Kidney epithelial cell (primary cell): Measurements from ENCODE around the gene ARHGAP4. TPM values are rescaled to one million over a fixed set of nuclear protein-coding genes. Genes with fewer than 3 reads are reported as not detected.

Experiments used
- DNase-seq: peaks from one replicate; pipeline ENCODE4 v3.0.0-alpha.2; 2010; ENCODE audit warnings: low read depth
- H3K27me3 ChIP-seq: 2 replicates; pipeline ENCODE4 v1.6.0; 2011; ENCODE audit warnings: low read length; ENCODE audit not compliant: control insufficient read depth, insufficient read depth
- H3K36me3 ChIP-seq: 2 replicates; pipeline ENCODE4 v1.5.1; 2011; ENCODE audit warnings: low read length; ENCODE audit not compliant: control insufficient read depth, insufficient read depth
- H3K4me3 ChIP-seq: 2 replicates; pipeline ENCODE4 v1.5.1; 2011; ENCODE audit warnings: low read depth, mild to moderate bottlenecking, control low read depth, low read length
- CTCF ChIP-seq: IDR thresholded peaks from 2 replicates; pipeline ENCODE4 v1.5.1; 2011; ENCODE audit warnings: mild to moderate bottlenecking, moderate library complexity, low read length, control low read depth, inconsistent platforms; ENCODE audit not compliant: insufficient read depth, poor library complexity, severe bottlenecking
- total RNA-seq: library from RNA; depleted of rRNA; stranded (reverse); fragments of >200 nt; gene quantifications from 2 replicates; pipeline ENCODE4 v1.2.3, GENCODE V29; 2015

ARHGAP4 gene
- total RNA-seq, 1 donor from 2014 or later, result 12.7 TPM

- DNase-seq, result no peak
- Histone ChIP-seq H3K4me3 (no peak overlapping the region), H3K36me3 (peaks cover 1% of the 10 kb centered on the region), H3K27me3 (peaks cover 5% of the 10 kb centered on the region)
- no peak for TF ChIP-seq CTCF
Observed at GRCh38 chrX:153882557-153882956, 43.5 kb downstream of the ARHGAP4 start.

- DNase-seq, result no peak
- no peak overlapping the region for H3K4me3 ChIP-seq
- H3K27me3 ChIP-seq, result peaks cover 5% of the 10 kb centered on the region
- H3K36me3 ChIP-seq, result peaks cover 1% of the 10 kb centered on the region
- no peak for TF ChIP-seq CTCF
Observed at GRCh38 chrX:153882086-153882498, 44.0 kb downstream of the ARHGAP4 start.

GRCh38 chrX:153881281-153881680 is 44.8 kb downstream of the ARHGAP4 start:
- Histone ChIP-seq H3K36me3 (peaks cover 1% of the 10 kb centered on the region), H3K27me3 (peaks cover 5% of the 10 kb centered on the region), H3K4me3 (no peak overlapping the region)
- no peak for TF ChIP-seq CTCF
- DNase-seq, result no peak

- no peak for TF ChIP-seq CTCF
- Histone ChIP-seq H3K27me3 (peaks cover 5% of the 10 kb centered on the region), H3K36me3 (peaks cover 1% of the 10 kb centered on the region), H3K4me3 (no peak overlapping the region)
- DNase-seq, result no peak
Observed at GRCh38 chrX:153880440-153880815, 45.6 kb downstream of the ARHGAP4 start.

- no peak for TF ChIP-seq CTCF
- peaks cover 5% of the 10 kb centered on the region for H3K27me3 ChIP-seq
- no peak overlapping the region for H3K4me3 ChIP-seq
- no peak for DNase-seq
- H3K36me3 ChIP-seq, result peaks cover 1% of the 10 kb centered on the region
Observed at GRCh38 chrX:153879741-153880439, 46.2 kb downstream of the ARHGAP4 start.
